ENCODE results near the gene CHST8.

DNA sequence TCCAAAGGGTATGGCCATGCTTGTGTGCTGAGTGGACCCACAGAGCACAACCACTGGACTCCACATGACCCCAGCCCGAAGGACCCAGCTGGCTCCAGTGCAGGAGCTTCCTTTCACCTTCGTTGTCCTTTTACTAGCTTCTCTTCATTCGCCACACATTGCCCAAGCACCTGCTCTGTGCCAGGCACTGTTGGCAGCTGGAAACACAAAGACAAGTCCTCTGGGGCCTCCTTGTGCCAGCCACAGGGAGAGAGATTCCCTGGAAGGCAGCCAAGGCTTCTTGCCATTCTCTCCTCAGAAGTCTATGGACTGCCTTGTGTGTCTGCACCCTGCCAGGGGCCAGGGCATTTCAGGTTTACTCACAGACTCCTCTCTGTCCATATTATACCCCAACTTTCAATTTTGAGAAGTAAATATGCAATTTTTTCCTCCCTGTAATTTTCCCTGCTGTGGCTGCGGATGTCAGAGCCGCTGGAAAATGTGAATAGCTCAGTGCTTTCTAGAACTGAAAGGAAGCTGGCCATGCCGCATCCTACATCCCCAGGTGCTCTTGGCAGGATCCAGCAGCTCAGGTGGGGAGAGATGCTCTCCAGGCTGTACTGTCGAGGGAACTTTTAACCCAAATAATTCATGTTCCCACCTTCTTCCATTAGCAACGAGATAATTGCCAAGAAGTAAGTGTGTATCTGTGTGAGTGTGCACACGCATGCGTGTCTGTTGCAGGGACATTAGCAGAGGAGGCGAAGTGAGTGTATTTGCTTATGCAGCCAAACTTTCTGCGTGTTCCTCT, 57.2 kb downstream of the CHST8 start:
- TF ChIP-seq, protein P1, sequence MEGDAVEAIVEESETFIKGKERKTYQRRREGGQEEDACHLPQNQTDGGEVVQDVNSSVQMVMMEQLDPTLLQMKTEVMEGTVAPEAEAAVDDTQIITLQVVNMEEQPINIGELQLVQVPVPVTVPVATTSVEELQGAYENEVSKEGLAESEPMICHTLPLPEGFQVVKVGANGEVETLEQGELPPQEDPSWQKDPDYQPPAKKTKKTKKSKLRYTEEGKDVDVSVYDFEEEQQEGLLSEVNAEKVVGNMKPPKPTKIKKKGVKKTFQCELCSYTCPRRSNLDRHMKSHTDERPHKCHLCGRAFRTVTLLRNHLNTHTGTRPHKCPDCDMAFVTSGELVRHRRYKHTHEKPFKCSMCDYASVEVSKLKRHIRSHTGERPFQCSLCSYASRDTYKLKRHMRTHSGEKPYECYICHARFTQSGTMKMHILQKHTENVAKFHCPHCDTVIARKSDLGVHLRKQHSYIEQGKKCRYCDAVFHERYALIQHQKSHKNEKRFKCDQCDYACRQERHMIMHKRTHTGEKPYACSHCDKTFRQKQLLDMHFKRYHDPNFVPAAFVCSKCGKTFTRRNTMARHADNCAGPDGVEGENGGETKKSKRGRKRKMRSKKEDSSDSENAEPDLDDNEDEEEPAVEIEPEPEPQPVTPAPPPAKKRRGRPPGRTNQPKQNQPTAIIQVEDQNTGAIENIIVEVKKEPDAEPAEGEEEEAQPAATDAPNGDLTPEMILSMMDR (IDR thresholded peaks at IDR 0.05; ENCODE audit: low read length): no peak
- no peak for TF ChIP-seq EZH2phosphoT487 (IDR thresholded peaks at IDR 0.05; ENCODE audit: low read length)
